ENCODE measurements around the gene SCNN1A.

Gene SCNN1A

GRCh38 chr12:6375269-6376078 is at the start of gene SCNN1A:
Gene SCNN1A (minus strand): TSS chr12:6375563. CDS start chr12:6374783, 780 bp downstream.
- Histone ChIP-seq H3K4me3 (ENCODE audit: low read length) (peak within 1 kb of the TSS; percentile 98), H3K27me3 (ENCODE audit: control insufficient read depth, insufficient read depth, low read length) (no peaks in the 10 kb centered on the region), H3K36me3 (ENCODE audit: control insufficient read depth, insufficient read depth, low read length) (peaks cover 4% of the 10 kb centered on the region), H3K9ac (ENCODE audit: low read length) (peak within 1 kb of the TSS; percentile 91), H3K4me1 (ENCODE audit: control insufficient read depth, insufficient read depth, low read length) (peaks cover 61% of the 10 kb centered on the region), H3K9me3 (ENCODE audit: control insufficient read depth, low read length) (no peaks in the 10 kb centered on the region)

- Histone ChIP-seq H3K27me3 (ENCODE audit: control insufficient read depth, insufficient read depth, low read length) (no peaks in the 10 kb centered on the region), H3K4me1 (ENCODE audit: control insufficient read depth, insufficient read depth, low read length) (peaks cover 19% of the 10 kb centered on the region), H3K9me3 (ENCODE audit: control insufficient read depth, low read length) (no peaks in the 10 kb centered on the region), H3K36me3 (ENCODE audit: control insufficient read depth, insufficient read depth, low read length) (no peaks in the 10 kb centered on the region), H3K9ac (ENCODE audit: low read length) (no peak overlapping the region), H3K4me3 (ENCODE audit: low read length) (no peak overlapping the region)
Observed at GRCh38 chr12:6424866-6425265, 49.5 kb upstream of the SCNN1A start.

- no peaks in the 10 kb centered on the region for H3K27me3 ChIP-seq (ENCODE audit: control insufficient read depth, insufficient read depth, low read length)
- H3K9me3 ChIP-seq (ENCODE audit: control insufficient read depth, low read length) = no peaks in the 10 kb centered on the region
- H3K36me3 ChIP-seq (ENCODE audit: control insufficient read depth, insufficient read depth, low read length) = no peaks in the 10 kb centered on the region
- H3K9ac ChIP-seq (ENCODE audit: low read length) = no peak overlapping the region
- peaks cover 19% of the 10 kb centered on the region for H3K4me1 ChIP-seq (ENCODE audit: control insufficient read depth, insufficient read depth, low read length)
- no peak overlapping the region for H3K4me3 ChIP-seq (ENCODE audit: low read length)
Observed at GRCh38 chr12:6424008-6424347, 48.6 kb upstream of the SCNN1A start.

- no peak overlapping the region for H3K9ac ChIP-seq (ENCODE audit: low read length)
- H3K4me1 ChIP-seq (ENCODE audit: control insufficient read depth, insufficient read depth, low read length) = peaks cover 19% of the 10 kb centered on the region
- no peaks in the 10 kb centered on the region for H3K27me3 ChIP-seq (ENCODE audit: control insufficient read depth, insufficient read depth, low read length)
- H3K36me3 ChIP-seq (ENCODE audit: control insufficient read depth, insufficient read depth, low read length) = no peaks in the 10 kb centered on the region
- no peaks in the 10 kb centered on the region for H3K9me3 ChIP-seq (ENCODE audit: control insufficient read depth, low read length)
- no peak overlapping the region for H3K4me3 ChIP-seq (ENCODE audit: low read length)
Observed at GRCh38 chr12:6423267-6424007, 48.1 kb upstream of the SCNN1A start.

- Histone ChIP-seq H3K9ac (ENCODE audit: low read length) (no peak overlapping the region), H3K27me3 (ENCODE audit: control insufficient read depth, insufficient read depth, low read length) (no peaks in the 10 kb centered on the region), H3K4me1 (ENCODE audit: control insufficient read depth, insufficient read depth, low read length) (peaks cover 19% of the 10 kb centered on the region)
Observed at GRCh38 chr12:6420364-6420763, 45.0 kb upstream of the SCNN1A start.

GRCh38 chr12:6418796-6419195 is 43.4 kb upstream of the SCNN1A start:
- H3K4me3 ChIP-seq (ENCODE audit: low read length) = no peak overlapping the region
- no peaks in the 10 kb centered on the region for H3K27me3 ChIP-seq (ENCODE audit: control insufficient read depth, insufficient read depth, low read length)
- peaks cover 16% of the 10 kb centered on the region for H3K4me1 ChIP-seq (ENCODE audit: control insufficient read depth, insufficient read depth, low read length)
- no peaks in the 10 kb centered on the region for H3K36me3 ChIP-seq (ENCODE audit: control insufficient read depth, insufficient read depth, low read length)
- H3K9me3 ChIP-seq (ENCODE audit: control insufficient read depth, low read length) = no peaks in the 10 kb centered on the region
- H3K9ac ChIP-seq (ENCODE audit: low read length) = no peak overlapping the region

More at GRCh38 chr12:6420364-6420763, 45.0 kb upstream of the SCNN1A start:
- Histone ChIP-seq H3K9me3 (ENCODE audit: control insufficient read depth, low read length) (no peaks in the 10 kb centered on the region), H3K4me3 (ENCODE audit: low read length) (no peak overlapping the region), H3K36me3 (ENCODE audit: control insufficient read depth, insufficient read depth, low read length) (no peaks in the 10 kb centered on the region)

- H3K4me1 ChIP-seq (ENCODE audit: control insufficient read depth, insufficient read depth, low read length) = peaks cover 9% of the 10 kb centered on the region
- no peaks in the 10 kb centered on the region for H3K27me3 ChIP-seq (ENCODE audit: control insufficient read depth, insufficient read depth, low read length)
- H3K36me3 ChIP-seq (ENCODE audit: control insufficient read depth, insufficient read depth, low read length) = no peaks in the 10 kb centered on the region
- no peaks in the 10 kb centered on the region for H3K9me3 ChIP-seq (ENCODE audit: control insufficient read depth, low read length)
- H3K9ac ChIP-seq (ENCODE audit: low read length) = no peak overlapping the region
- H3K4me3 ChIP-seq (ENCODE audit: low read length) = no peak overlapping the region
Observed at GRCh38 chr12:6416596-6416995, 41.2 kb upstream of the SCNN1A start.

GRCh38 chr12:6407236-6407954 is 32.0 kb upstream of the SCNN1A start:
- Histone ChIP-seq H3K9ac (ENCODE audit: low read length) (no peak overlapping the region), H3K27me3 (ENCODE audit: control insufficient read depth, insufficient read depth, low read length) (no peaks in the 10 kb centered on the region)

GRCh38 chr12:6405963-6406362 is 30.6 kb upstream of the SCNN1A start:
- no peaks in the 10 kb centered on the region for H3K27me3 ChIP-seq (ENCODE audit: control insufficient read depth, insufficient read depth, low read length)
- no peaks in the 10 kb centered on the region for H3K36me3 ChIP-seq (ENCODE audit: control insufficient read depth, insufficient read depth, low read length)
- H3K4me3 ChIP-seq (ENCODE audit: low read length) = no peak overlapping the region
- H3K4me1 ChIP-seq (ENCODE audit: control insufficient read depth, insufficient read depth, low read length) = no peaks in the 10 kb centered on the region
- H3K9ac ChIP-seq (ENCODE audit: low read length) = no peak overlapping the region
- no peaks in the 10 kb centered on the region for H3K9me3 ChIP-seq (ENCODE audit: control insufficient read depth, low read length)

More at GRCh38 chr12:6407236-6407954, 32.0 kb upstream of the SCNN1A start:
- Histone ChIP-seq H3K9me3 (ENCODE audit: control insufficient read depth, low read length) (no peaks in the 10 kb centered on the region), H3K36me3 (ENCODE audit: control insufficient read depth, insufficient read depth, low read length) (no peaks in the 10 kb centered on the region), H3K4me3 (ENCODE audit: low read length) (no peak overlapping the region), H3K4me1 (ENCODE audit: control insufficient read depth, insufficient read depth, low read length) (no peaks in the 10 kb centered on the region)

GRCh38 chr12:6404390-6404789 is 29.0 kb upstream of the SCNN1A start:
- Histone ChIP-seq H3K4me3 (ENCODE audit: low read length) (no peak overlapping the region), H3K27me3 (ENCODE audit: control insufficient read depth, insufficient read depth, low read length) (no peaks in the 10 kb centered on the region), H3K9ac (ENCODE audit: low read length) (no peak overlapping the region), H3K4me1 (ENCODE audit: control insufficient read depth, insufficient read depth, low read length) (no peaks in the 10 kb centered on the region), H3K9me3 (ENCODE audit: control insufficient read depth, low read length) (no peaks in the 10 kb centered on the region), H3K36me3 (ENCODE audit: control insufficient read depth, insufficient read depth, low read length) (no peaks in the 10 kb centered on the region)

GRCh38 chr12:6399884-6400644 is 24.7 kb upstream of the SCNN1A start:
- no peaks in the 10 kb centered on the region for H3K4me1 ChIP-seq (ENCODE audit: control insufficient read depth, insufficient read depth, low read length)
- no peaks in the 10 kb centered on the region for H3K27me3 ChIP-seq (ENCODE audit: control insufficient read depth, insufficient read depth, low read length)
- H3K9me3 ChIP-seq (ENCODE audit: control insufficient read depth, low read length) = no peaks in the 10 kb centered on the region
- no peak overlapping the region for H3K9ac ChIP-seq (ENCODE audit: low read length)
- no peaks in the 10 kb centered on the region for H3K36me3 ChIP-seq (ENCODE audit: control insufficient read depth, insufficient read depth, low read length)
- H3K4me3 ChIP-seq (ENCODE audit: low read length) = no peak overlapping the region

Data from mucosa of stomach (tissue), 1 donor.